Gastroesophageal sphincter (tissue), 3 donors: ENCODE results near the gene NFIA.

ENCODE experiments used
- POLR2A ChIP-seq, 2 donors: fragments of 450-650 bp; IDR thresholded peaks; one replicate each; pipeline ENCODE4 v1.6.1; 2017; ENCODE audit warnings: antibody characterized with exemption in 2 of 2, mild to moderate bottlenecking in 2 of 2, moderate library complexity in 1 of 2
- POLR2AphosphoS5 ChIP-seq: sonication (generic); formaldehyde crosslinking; IDR thresholded peaks from one replicate; pipeline ENCODE4 v1.6.1; 2017; ENCODE audit warnings: antibody characterized with exemption
- TF ChIP-seq, protein P1 (sequence below), 4 experiments: fragments of 200-600 bp in 2 of 4; fragments of 450-650 bp in 2 of 4; sonication (generic) in 1 of 4; IDR thresholded peaks; one replicate each; pipeline ENCODE4 v1.5.1; 2017 to 2019; ENCODE audit warnings: antibody characterized with exemption in 4 of 4, mild to moderate bottlenecking in 2 of 4, moderate library complexity in 2 of 4

DNA sequence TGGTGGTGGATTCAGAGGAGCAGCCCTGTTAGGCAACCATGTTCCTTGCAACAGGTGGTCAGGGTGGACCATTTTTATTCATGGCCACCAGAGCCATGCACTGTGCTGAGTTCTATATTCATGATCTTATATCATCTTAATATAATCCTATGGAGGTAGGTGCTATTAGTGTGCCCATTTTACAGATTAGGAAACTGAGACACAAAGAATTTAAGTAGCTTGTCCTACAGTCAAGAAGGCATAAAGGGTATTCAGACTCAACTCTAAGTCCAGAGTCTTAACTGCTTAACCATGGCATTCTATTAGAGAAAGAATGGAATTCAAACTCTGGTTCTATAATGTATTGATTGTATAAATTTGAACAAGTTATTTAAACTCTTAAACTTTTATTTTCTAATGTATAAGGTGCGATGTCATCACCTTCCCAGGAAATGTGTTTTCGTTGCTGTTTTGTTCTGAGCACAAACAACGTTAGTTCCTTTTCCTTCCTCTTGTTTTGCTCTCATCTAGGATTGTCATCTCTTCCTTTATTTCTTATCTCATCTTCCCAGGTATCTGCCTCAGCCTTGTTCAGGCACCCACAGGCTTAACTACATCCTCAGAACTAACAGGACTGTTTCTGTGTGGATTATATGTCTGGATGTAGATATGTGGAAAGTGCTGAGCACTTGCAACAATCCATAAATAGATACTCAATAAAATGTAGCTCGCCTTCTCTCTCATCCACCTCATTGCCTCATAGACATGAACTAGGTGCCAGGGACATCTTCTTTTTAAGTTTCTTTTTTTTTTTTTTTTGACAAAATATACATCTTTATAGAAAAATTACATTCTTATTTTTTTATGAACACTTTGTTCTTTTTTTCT, 207.1 kb downstream of the NFIA start:
- no peak for TF ChIP-seq POLR2AphosphoS5
- TF ChIP-seq POLR2A (IDR thresholded peaks at IDR 0.05): no peak
- TF ChIP-seq, protein P1, sequence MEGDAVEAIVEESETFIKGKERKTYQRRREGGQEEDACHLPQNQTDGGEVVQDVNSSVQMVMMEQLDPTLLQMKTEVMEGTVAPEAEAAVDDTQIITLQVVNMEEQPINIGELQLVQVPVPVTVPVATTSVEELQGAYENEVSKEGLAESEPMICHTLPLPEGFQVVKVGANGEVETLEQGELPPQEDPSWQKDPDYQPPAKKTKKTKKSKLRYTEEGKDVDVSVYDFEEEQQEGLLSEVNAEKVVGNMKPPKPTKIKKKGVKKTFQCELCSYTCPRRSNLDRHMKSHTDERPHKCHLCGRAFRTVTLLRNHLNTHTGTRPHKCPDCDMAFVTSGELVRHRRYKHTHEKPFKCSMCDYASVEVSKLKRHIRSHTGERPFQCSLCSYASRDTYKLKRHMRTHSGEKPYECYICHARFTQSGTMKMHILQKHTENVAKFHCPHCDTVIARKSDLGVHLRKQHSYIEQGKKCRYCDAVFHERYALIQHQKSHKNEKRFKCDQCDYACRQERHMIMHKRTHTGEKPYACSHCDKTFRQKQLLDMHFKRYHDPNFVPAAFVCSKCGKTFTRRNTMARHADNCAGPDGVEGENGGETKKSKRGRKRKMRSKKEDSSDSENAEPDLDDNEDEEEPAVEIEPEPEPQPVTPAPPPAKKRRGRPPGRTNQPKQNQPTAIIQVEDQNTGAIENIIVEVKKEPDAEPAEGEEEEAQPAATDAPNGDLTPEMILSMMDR (IDR thresholded peaks at IDR 0.05): no peak
